Breast epithelium (tissue), 3 donors: ENCODE measurements around the gene AACS.

Experiments used
- CTCF ChIP-seq, 3 donors: fragments of 450-650 bp; IDR thresholded peaks; one replicate each; pipeline ENCODE4 v1.5.1; 2016 to 2017; ENCODE audit warnings: antibody characterized with exemption in 3 of 3, mild to moderate bottlenecking in 3 of 3, moderate library complexity in 3 of 3
- POLR2A ChIP-seq: fragments of 450-650 bp; IDR thresholded peaks from one replicate; pipeline ENCODE4 v1.6.1; 2016; ENCODE audit warnings: antibody characterized with exemption, mild to moderate bottlenecking, moderate library complexity
- POLR2AphosphoS5 ChIP-seq, 3 donors: sonication (generic); formaldehyde crosslinking; IDR thresholded peaks; one replicate each; pipeline ENCODE4 v1.6.1; 2017; ENCODE audit warnings: antibody characterized with exemption in 3 of 3

GRCh38 chr12:125015680-125016310 lies 49.4 kb upstream of the AACS start:
- no peak for TF ChIP-seq CTCF (IDR thresholded peaks at IDR 0.05)
- no peak for TF ChIP-seq POLR2A
- TF ChIP-seq POLR2AphosphoS5 (IDR thresholded peaks at IDR 0.05): no peak
